Panc1 (cell line): Measurements from ENCODE around the gene GJB3.

ENCODE experiments used
- POLR2AphosphoS5 ChIP-seq: IDR thresholded peaks from 2 replicates; pipeline ENCODE4 v1.6.1; 2012; ENCODE audit warnings: mild to moderate bottlenecking, low read depth, low read length, moderate library complexity
- SIN3A ChIP-seq: IDR thresholded peaks from 2 replicates; pipeline ENCODE4 v1.6.1; 2012; ENCODE audit warnings: low read depth, mild to moderate bottlenecking, low read length, moderate library complexity, borderline replicate concordance; ENCODE audit not compliant: insufficient read depth
- TCF7L2 ChIP-seq: IDR thresholded peaks from 2 replicates; pipeline ENCODE4 v1.6.1; 2011; ENCODE audit warnings: mild to moderate bottlenecking, low read depth, low read length, inconsistent platforms
- TF ChIP-seq, protein P1 (sequence below): fragments of 450-650 bp; IDR thresholded peaks from 2 replicates; pipeline ENCODE4 v1.5.1; 2017; ENCODE audit warnings: mild to moderate bottlenecking
- TF ChIP-seq, protein P2 (sequence below), 2 experiments: IDR thresholded peaks; 2 replicates each; pipeline ENCODE4 v1.6.1; 2011 to 2012; ENCODE audit warnings: low read depth in 2 of 2, control low read depth in 1 of 2, low read length in 1 of 2, mild to moderate bottlenecking in 1 of 2, moderate library complexity in 1 of 2; ENCODE audit not compliant: insufficient read depth in 1 of 2

DNA sequence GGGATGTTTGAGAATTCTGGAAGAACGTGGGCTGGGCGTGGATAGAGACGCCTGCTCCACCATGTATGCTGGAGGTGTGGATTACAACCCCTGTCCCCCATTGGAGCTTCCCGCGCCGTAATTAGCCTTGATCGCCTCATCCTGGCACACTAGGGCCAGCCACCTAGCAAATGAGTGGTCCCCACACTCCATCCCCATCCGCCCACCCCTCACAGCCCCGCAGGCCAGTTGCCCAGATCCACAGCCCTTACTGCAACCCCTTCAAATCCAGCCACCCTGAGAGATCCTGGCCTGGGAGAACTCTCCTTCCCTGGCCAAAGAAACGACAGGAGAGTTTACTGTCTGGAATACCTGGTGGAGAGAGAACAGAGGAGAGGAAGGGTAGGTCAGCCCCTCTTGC is 11.4 kb downstream of the GJB3 start:
- TF ChIP-seq, protein P1, sequence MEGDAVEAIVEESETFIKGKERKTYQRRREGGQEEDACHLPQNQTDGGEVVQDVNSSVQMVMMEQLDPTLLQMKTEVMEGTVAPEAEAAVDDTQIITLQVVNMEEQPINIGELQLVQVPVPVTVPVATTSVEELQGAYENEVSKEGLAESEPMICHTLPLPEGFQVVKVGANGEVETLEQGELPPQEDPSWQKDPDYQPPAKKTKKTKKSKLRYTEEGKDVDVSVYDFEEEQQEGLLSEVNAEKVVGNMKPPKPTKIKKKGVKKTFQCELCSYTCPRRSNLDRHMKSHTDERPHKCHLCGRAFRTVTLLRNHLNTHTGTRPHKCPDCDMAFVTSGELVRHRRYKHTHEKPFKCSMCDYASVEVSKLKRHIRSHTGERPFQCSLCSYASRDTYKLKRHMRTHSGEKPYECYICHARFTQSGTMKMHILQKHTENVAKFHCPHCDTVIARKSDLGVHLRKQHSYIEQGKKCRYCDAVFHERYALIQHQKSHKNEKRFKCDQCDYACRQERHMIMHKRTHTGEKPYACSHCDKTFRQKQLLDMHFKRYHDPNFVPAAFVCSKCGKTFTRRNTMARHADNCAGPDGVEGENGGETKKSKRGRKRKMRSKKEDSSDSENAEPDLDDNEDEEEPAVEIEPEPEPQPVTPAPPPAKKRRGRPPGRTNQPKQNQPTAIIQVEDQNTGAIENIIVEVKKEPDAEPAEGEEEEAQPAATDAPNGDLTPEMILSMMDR: no peak
- TF ChIP-seq SIN3A (no peak), POLR2AphosphoS5 (no peak), TCF7L2 (no peak)
- TF ChIP-seq, protein P2, sequence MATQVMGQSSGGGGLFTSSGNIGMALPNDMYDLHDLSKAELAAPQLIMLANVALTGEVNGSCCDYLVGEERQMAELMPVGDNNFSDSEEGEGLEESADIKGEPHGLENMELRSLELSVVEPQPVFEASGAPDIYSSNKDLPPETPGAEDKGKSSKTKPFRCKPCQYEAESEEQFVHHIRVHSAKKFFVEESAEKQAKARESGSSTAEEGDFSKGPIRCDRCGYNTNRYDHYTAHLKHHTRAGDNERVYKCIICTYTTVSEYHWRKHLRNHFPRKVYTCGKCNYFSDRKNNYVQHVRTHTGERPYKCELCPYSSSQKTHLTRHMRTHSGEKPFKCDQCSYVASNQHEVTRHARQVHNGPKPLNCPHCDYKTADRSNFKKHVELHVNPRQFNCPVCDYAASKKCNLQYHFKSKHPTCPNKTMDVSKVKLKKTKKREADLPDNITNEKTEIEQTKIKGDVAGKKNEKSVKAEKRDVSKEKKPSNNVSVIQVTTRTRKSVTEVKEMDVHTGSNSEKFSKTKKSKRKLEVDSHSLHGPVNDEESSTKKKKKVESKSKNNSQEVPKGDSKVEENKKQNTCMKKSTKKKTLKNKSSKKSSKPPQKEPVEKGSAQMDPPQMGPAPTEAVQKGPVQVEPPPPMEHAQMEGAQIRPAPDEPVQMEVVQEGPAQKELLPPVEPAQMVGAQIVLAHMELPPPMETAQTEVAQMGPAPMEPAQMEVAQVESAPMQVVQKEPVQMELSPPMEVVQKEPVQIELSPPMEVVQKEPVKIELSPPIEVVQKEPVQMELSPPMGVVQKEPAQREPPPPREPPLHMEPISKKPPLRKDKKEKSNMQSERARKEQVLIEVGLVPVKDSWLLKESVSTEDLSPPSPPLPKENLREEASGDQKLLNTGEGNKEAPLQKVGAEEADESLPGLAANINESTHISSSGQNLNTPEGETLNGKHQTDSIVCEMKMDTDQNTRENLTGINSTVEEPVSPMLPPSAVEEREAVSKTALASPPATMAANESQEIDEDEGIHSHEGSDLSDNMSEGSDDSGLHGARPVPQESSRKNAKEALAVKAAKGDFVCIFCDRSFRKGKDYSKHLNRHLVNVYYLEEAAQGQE (IDR thresholded peaks at IDR 0.05; ENCODE audit: insufficient read depth in 1 of 2, low read depth in 2 of 2, low read length in 1 of 2): no peak
